Smooth muscle cell (in vitro differentiated cells): ENCODE measurements around the gene HOXA3. TPM values are rescaled to one million over a fixed set of nuclear protein-coding genes. Genes with fewer than 3 reads are reported as not detected.

Experiments
- DNase-seq: peaks from one replicate; lab custom pipeline; 2025; ENCODE audit not compliant: unreplicated experiment; lab: John Stamatoyannopoulos, UW
- H2AFZ ChIP-seq: fragments of 200-600 bp; sonication (generic); 2 replicates; pipeline ENCODE4 v1.6.0; 2016; ENCODE audit warnings: antibody characterized with exemption, low read depth, mild to moderate bottlenecking
- H3F3A ChIP-seq: fragments of 200-600 bp; sonication (generic); 2 replicates; pipeline ENCODE4 v1.6.0; 2017; ENCODE audit warnings: antibody characterized with exemption, low read depth
- H3K27ac ChIP-seq: fragments of 200-600 bp; sonication (generic); 2 replicates; pipeline ENCODE4 v1.5.1; 2016; ENCODE audit warnings: low read depth, mild to moderate bottlenecking
- H3K27me3 ChIP-seq: fragments of 200-600 bp; sonication (generic); 2 replicates; pipeline ENCODE4 v1.6.1; 2016; ENCODE audit warnings: low read depth, mild to moderate bottlenecking
- H3K36me3 ChIP-seq: fragments of 200-600 bp; sonication (generic); 2 replicates; pipeline ENCODE4 v1.5.1; 2016; ENCODE audit warnings: low read depth
- H3K4me1 ChIP-seq: fragments of 200-600 bp; sonication (generic); 2 replicates; pipeline ENCODE4 v1.5.1; 2016; ENCODE audit warnings: low read depth
- H3K4me2 ChIP-seq: fragments of 200-600 bp; sonication (generic); 2 replicates; pipeline ENCODE4 v1.6.0; 2016; ENCODE audit warnings: mild to moderate bottlenecking
- H3K4me3 ChIP-seq: fragments of 200-600 bp; sonication (generic); 2 replicates; pipeline ENCODE4 v1.5.1; 2016; ENCODE audit warnings: mild to moderate bottlenecking
- H3K79me2 ChIP-seq: fragments of 200-600 bp; sonication (generic); 2 replicates; pipeline ENCODE4 v1.6.0; 2016; ENCODE audit warnings: low read depth, mild to moderate bottlenecking
- H3K9ac ChIP-seq: fragments of 200-600 bp; sonication (generic); 2 replicates; pipeline ENCODE4 v1.6.0; 2016; ENCODE audit warnings: low read depth
- H3K9me3 ChIP-seq: fragments of 200-600 bp; sonication (generic); replicated peaks from 2 replicates; pipeline ENCODE4 v1.5.1; 2016; ENCODE audit warnings: low read depth
- H4K20me1 ChIP-seq: fragments of 200-600 bp; sonication (generic); 2 replicates; pipeline ENCODE4 v1.6.0; 2016; ENCODE audit warnings: low read depth
- CTCF ChIP-seq: fragments of 200-600 bp; sonication (generic); IDR thresholded peaks from 2 replicates; pipeline ENCODE4 v1.5.1; 2017; ENCODE audit warnings: borderline replicate concordance, mild to moderate bottlenecking, antibody characterized with exemption; ENCODE audit not compliant: insufficient read depth, poor library complexity, severe bottlenecking
- WGBS: methylation state at CpG from one replicate; pipeline ENCODE4 v1.1.7; 2016; ENCODE audit warnings: low lambda C conversion rate; 5-methylcytosine and 5-hydroxymethylcytosine counted together
- polyA plus RNA-seq: library from polyadenylated mRNA; unstranded; fragments of >200 nt; fragmentation: Nextera tagmentation; extraction: Ambion mirVana; gene quantifications from 2 replicates; pipeline ENCODE4 v1.2.1, GENCODE V29; 2016
- total RNA-seq: library from RNA; depleted of rRNA; stranded (reverse); fragments of >200 nt; gene quantifications from 2 replicates; pipeline ENCODE4 v1.2.3, GENCODE V29; 2014

The HOXA3 gene
- total and polyA plus RNA-seq, 2 experiments from 2014 or later: 0.13 to 0.31 TPM

GRCh38 chr7:27186668-27187474, 34.5 kb upstream of the HOXA3 start:
- H4K20me1 ChIP-seq: peaks cover 6% of the 10 kb centered on the region
- peak overlapping the region; percentile 69 for H3K27ac ChIP-seq
- peaks cover 9% of the 10 kb centered on the region for H3F3A ChIP-seq
- H3K9me3 ChIP-seq: no peaks in the 10 kb centered on the region
- TF ChIP-seq CTCF: no peak
- peak overlapping the region; percentile 89 for H3K4me2 ChIP-seq
- H2AFZ ChIP-seq: peak overlapping the region; percentile 81
- no peaks in the 10 kb centered on the region for H3K36me3 ChIP-seq
- peaks cover 12% of the 10 kb centered on the region for H3K4me1 ChIP-seq
- WGBS: 22% methylated on average over 4 of the region's 4 CpGs
- H3K27me3 ChIP-seq: no peaks in the 10 kb centered on the region
- peak overlapping the region; percentile 60 for H3K4me3 ChIP-seq
- no peak for DNase-seq
- H3K9ac ChIP-seq: peak overlapping the region; percentile 63
- peaks cover 100% of the 10 kb centered on the region for H3K79me2 ChIP-seq

DNA sequence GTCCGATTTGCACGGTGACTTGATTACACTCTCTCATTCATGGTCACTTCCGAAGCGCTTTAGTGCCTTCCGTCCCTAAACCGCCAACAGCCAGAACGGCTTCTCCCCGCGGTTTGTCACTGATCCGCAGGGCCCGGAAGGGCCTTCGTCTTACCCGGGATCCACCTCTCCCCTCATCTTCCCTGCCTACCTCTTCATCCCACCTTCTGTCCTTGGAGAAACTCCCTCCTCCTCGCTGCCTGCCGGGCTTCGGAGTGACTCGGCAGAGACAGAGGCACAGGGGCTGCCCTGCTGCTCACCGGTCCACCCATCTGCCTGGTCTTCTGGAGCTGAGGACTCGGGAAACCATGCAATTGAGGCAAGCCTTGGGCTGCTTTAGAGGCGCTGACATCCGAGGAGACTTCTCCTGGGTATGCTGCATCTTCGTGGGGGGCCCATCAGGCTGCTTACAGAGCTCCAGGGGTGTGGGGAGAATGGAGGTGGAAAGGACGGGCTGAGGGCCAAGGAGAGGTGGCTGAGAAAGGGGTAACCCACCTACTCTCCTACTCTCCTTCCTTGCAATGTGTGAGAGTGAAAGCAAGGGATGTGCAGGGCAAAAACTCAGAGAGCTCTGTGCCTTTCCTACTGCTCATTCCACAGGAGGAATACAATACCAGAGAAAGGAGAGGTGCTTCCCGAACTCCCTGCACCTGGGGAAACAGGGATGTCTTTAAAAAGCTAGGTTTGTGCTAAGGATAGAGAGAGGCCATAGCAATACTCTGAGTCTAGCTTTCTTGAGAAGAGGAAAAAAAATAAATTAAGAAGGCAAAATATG, 33.7 kb upstream of the HOXA3 start:
- no peak for DNase-seq
- peak overlapping the region; percentile 22 for H2AFZ ChIP-seq
- H3K9ac ChIP-seq: peak overlapping the region; percentile 69
- H3K4me2 ChIP-seq: peak overlapping the region; percentile 89
- peaks cover 9% of the 10 kb centered on the region for H3F3A ChIP-seq
- TF ChIP-seq CTCF: no peak
- no peaks in the 10 kb centered on the region for H3K36me3 ChIP-seq
- H3K27ac ChIP-seq: peak overlapping the region; percentile 69
- H3K9me3 ChIP-seq: no peaks in the 10 kb centered on the region
- H3K4me1 ChIP-seq: peaks cover 12% of the 10 kb centered on the region
- no peaks in the 10 kb centered on the region for H3K27me3 ChIP-seq
- 7% methylated on average over 24 of the region's 24 CpGs for WGBS
- peaks cover 96% of the 10 kb centered on the region for H3K79me2 ChIP-seq
- H3K4me3 ChIP-seq: peak overlapping the region; percentile 60
- H4K20me1 ChIP-seq: peaks cover 6% of the 10 kb centered on the region

DNA sequence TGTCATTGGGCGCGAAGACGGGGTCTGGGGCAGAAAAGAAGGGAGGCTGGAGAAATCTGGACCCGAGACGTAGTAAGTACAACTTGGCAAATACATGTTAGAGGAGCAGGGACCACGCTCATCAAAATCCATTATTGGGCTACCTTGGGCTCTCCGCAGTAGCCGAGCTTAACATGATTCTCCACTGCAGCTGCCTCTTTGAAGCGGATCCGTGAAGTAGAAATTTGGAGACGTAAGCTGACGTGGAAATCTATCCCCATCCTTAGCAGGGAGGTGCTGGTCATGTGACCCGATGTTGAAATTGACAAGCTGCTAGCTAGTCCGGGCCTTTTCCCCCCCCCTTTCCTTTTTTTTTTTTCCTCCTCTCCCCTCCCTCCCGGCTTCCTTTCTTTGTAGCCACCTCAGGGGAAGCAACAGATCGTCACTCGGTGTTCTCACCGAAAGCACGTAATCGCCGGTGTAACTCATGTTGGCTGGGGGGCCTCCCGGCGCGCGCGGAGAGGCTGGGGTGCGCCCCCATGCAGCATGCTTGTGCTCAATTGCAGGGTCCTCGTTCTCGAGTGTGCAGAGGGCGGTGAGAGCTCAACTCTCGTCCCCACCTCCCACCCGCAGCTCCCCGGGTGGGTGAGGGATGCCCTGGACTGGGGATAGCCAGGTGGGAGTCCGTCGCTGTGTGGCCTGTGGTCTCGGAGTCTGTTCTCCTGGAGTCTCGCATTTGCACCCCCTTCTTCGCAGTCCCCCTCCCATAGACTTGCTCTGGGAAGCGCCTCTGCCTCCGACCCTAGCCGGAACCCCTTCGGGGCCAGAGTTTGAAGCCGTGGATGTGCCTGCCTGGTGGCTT, 32.9 kb upstream of the HOXA3 start, which contains the start of gene HOXA11:
Gene HOXA11, minus strand, starts transcription at position 220 of the 841 bp plus-strand sequence. Its CDS starts 88 bp downstream, at position 132.
- Histone ChIP-seq H3K4me1 (peaks cover 12% of the 10 kb centered on the region), H3K36me3 (no peaks in the 10 kb centered on the region), H3K27ac (peak within 1 kb of the TSS; percentile 69), H3F3A (peaks cover 9% of the 10 kb centered on the region), H3K79me2 (peaks cover 88% of the 10 kb centered on the region), H3K4me2 (peak within 1 kb of the TSS; percentile 89), H3K9ac (peak within 1 kb of the TSS; percentile 69), H3K4me3 (peak within 1 kb of the TSS; percentile 60), H3K9me3 (no peaks in the 10 kb centered on the region), H2AFZ (peak within 1 kb of the TSS; percentile 22), H3K27me3 (no peaks in the 10 kb centered on the region), H4K20me1 (peaks cover 6% of the 10 kb centered on the region)
- 2% methylated on average over 42 of the region's 43 CpGs for WGBS
- TF ChIP-seq CTCF: no peak
- DNase-seq: no peak
